Transverse colon (tissue), 3 donors: Measurements from ENCODE around the gene TALDO1.

ENCODE experiments used
- EP300 ChIP-seq: sonication (generic); formaldehyde crosslinking; IDR thresholded peaks from one replicate; pipeline ENCODE4 v1.6.1; 2017; ENCODE audit warnings: antibody characterized with exemption, low read depth
- TF ChIP-seq, protein P1 (sequence below), 5 experiments: fragments of 200-600 bp in 3 of 5; fragments of 450-650 bp in 2 of 5; sonication (generic) in 3 of 5; IDR thresholded peaks; 1 replicate in 2 of 5; 2 replicates in 3 of 5; pipeline ENCODE4 v1.5.1; 2016 to 2017; ENCODE audit warnings: antibody characterized with exemption in 5 of 5, inconsistent platforms in 3 of 5, mild to moderate bottlenecking in 2 of 5, moderate library complexity in 1 of 5

DNA sequence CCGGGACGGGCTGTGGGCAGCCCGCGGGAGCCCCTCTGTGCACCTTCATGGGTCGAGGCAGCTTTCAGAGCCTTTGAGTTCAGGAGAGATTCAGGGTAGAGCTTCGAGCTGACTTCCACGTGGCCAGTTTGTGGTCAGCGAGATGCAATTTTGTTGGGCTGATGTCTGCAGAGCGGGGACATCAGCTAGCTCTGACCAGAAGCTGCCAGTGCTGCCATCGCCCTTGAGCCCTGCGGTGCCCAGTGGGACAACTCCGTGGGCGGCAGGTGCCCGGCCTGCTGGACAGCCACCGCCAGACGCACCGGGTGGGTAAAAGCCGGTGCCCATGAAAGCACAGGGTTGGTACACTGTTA is 719 bp downstream of the TALDO1 start:
- TF ChIP-seq, protein P1, sequence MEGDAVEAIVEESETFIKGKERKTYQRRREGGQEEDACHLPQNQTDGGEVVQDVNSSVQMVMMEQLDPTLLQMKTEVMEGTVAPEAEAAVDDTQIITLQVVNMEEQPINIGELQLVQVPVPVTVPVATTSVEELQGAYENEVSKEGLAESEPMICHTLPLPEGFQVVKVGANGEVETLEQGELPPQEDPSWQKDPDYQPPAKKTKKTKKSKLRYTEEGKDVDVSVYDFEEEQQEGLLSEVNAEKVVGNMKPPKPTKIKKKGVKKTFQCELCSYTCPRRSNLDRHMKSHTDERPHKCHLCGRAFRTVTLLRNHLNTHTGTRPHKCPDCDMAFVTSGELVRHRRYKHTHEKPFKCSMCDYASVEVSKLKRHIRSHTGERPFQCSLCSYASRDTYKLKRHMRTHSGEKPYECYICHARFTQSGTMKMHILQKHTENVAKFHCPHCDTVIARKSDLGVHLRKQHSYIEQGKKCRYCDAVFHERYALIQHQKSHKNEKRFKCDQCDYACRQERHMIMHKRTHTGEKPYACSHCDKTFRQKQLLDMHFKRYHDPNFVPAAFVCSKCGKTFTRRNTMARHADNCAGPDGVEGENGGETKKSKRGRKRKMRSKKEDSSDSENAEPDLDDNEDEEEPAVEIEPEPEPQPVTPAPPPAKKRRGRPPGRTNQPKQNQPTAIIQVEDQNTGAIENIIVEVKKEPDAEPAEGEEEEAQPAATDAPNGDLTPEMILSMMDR (IDR thresholded peaks at IDR 0.05) = no peak
- TF ChIP-seq EP300 = no peak
